Neural progenitor cell (in vitro differentiated cells): ENCODE results near the gene GSE1. TPM values are rescaled to one million over a fixed set of nuclear protein-coding genes. Genes with fewer than 3 reads are reported as not detected.

Source experiments
- DNase-seq: peaks from one replicate; pipeline ENCODE4 v3.0.0-alpha.2; 2016; ENCODE audit warnings: low spot score
- H2AFZ ChIP-seq: fragments of 200-600 bp; sonication (generic); replicated peaks from 2 replicates; pipeline ENCODE4 v1.6.1; 2016; ENCODE audit warnings: antibody characterized with exemption
- H3F3A ChIP-seq: fragments of 200-600 bp; sonication (generic); 2 replicates; pipeline ENCODE4 v1.6.1; 2016; ENCODE audit warnings: antibody characterized with exemption, low read depth
- H3K27ac ChIP-seq: fragments of 200-600 bp; sonication (generic); 2 replicates; pipeline ENCODE4 v1.5.1; 2016; ENCODE audit warnings: mild to moderate bottlenecking
- H3K27me3 ChIP-seq: fragments of 200-600 bp; sonication (generic); 2 replicates; pipeline ENCODE4 v1.6.1; 2016; ENCODE audit warnings: mild to moderate bottlenecking, moderate library complexity
- H3K36me3 ChIP-seq: fragments of 200-600 bp; sonication (generic); 2 replicates; pipeline ENCODE4 v1.5.1; 2016
- H3K4me1 ChIP-seq: fragments of 200-600 bp; sonication (generic); 2 replicates; pipeline ENCODE4 v1.6.1; 2016; ENCODE audit warnings: mixed run types
- H3K4me2 ChIP-seq: fragments of 200-600 bp; sonication (generic); 2 replicates; pipeline ENCODE4 v1.6.1; 2016
- H3K4me3 ChIP-seq: fragments of 200-600 bp; sonication (generic); 2 replicates; pipeline ENCODE4 v1.5.1; 2016
- H3K79me2 ChIP-seq: fragments of 200-600 bp; sonication (generic); 2 replicates; pipeline ENCODE4 v1.6.1; 2016; ENCODE audit warnings: low read depth
- H3K9ac ChIP-seq: fragments of 200-600 bp; sonication (generic); 2 replicates; pipeline ENCODE4 v1.6.1; 2016
- H3K9me3 ChIP-seq: fragments of 200-600 bp; sonication (generic); 2 replicates; pipeline ENCODE4 v1.5.1; 2016; ENCODE audit warnings: low read depth
- H4K20me1 ChIP-seq: fragments of 200-600 bp; sonication (generic); 2 replicates; pipeline ENCODE4 v1.6.1; 2016; ENCODE audit warnings: low read depth
- H3K27ac Mint-ChIP-seq: 3 replicates; pipeline ENCODE4 v1.8.0; 2021; ENCODE audit warnings: mixed read lengths
- H3K27me3 Mint-ChIP-seq: 2 replicates; pipeline ENCODE4 v1.8.0; 2022; ENCODE audit warnings: low read depth, mild to moderate bottlenecking, inconsistent platforms, moderate library complexity, mixed read lengths; ENCODE audit not compliant: insufficient read depth
- H3K36me3 Mint-ChIP-seq: 3 replicates; pipeline ENCODE4 v1.8.0; 2021; ENCODE audit warnings: mixed read lengths
- H3K4me1 Mint-ChIP-seq: 3 replicates; pipeline ENCODE4 v1.8.0; 2021; ENCODE audit warnings: mixed read lengths
- H3K4me3 Mint-ChIP-seq: 3 replicates; pipeline ENCODE4 v1.8.0; 2021; ENCODE audit warnings: mild to moderate bottlenecking, moderate library complexity, mixed read lengths
- H3K9me3 Mint-ChIP-seq: 3 replicates; pipeline ENCODE4 v1.8.0; 2020; ENCODE audit warnings: mixed read lengths
- CTCF ChIP-seq: fragments of 200-600 bp; sonication (generic); IDR thresholded peaks from 2 replicates; pipeline ENCODE4 v1.5.1; 2017; ENCODE audit warnings: antibody characterized with exemption, mild to moderate bottlenecking
- EZH2 ChIP-seq: fragments of 200-600 bp; sonication (generic); IDR thresholded peaks from 2 replicates; pipeline ENCODE4 v1.6.1; 2017; ENCODE audit warnings: antibody characterized with exemption, mild to moderate bottlenecking, moderate library complexity
- EZH2phosphoT487 ChIP-seq: fragments of 200-600 bp; sonication (generic); IDR thresholded peaks from 2 replicates; pipeline ENCODE4 v1.6.1; 2017; ENCODE audit warnings: antibody characterized with exemption
- total RNA-seq: library from RNA; depleted of rRNA; stranded (reverse); fragments of >200 nt; gene quantifications from 2 replicates; pipeline ENCODE4 v1.2.3, GENCODE V29; 2015; ENCODE audit warnings: low replicate concordance

The GSE1 gene
- total RNA-seq, 1 donor from 2014 or later: 7.7 TPM

DNA sequence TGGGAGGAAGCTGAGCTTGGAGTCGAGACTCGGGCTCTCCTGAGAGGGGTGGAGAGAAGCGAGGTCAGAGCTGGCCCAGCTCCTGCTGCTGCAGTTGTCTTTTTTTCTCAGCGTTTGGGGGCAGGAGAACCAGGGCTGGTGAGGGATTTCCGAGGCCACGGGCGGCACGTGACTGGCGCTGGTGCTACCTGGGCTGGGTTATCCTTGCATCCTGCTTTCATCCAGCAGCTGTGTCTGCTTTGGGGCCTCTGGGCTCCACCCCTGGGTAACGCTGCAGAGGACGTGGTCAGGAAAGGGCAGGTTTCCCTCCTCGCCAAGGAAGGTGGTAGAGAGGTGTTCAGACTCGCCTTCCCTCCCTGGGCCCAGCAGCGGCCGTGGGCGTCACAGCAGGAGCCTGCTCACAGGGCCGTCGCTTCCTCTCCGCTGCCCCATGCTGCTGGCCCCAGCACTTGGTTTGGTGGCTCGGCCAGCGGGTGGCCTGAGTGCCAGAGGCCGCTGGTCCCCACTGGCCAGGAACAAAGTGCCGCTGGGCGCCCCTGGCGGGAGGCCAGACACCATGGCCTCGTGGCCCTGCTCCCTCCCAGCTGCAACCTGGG is 22.5 kb downstream of the GSE1 start:
- H3K36me3 Mint-ChIP-seq: no peaks in the 10 kb centered on the region

DNA sequence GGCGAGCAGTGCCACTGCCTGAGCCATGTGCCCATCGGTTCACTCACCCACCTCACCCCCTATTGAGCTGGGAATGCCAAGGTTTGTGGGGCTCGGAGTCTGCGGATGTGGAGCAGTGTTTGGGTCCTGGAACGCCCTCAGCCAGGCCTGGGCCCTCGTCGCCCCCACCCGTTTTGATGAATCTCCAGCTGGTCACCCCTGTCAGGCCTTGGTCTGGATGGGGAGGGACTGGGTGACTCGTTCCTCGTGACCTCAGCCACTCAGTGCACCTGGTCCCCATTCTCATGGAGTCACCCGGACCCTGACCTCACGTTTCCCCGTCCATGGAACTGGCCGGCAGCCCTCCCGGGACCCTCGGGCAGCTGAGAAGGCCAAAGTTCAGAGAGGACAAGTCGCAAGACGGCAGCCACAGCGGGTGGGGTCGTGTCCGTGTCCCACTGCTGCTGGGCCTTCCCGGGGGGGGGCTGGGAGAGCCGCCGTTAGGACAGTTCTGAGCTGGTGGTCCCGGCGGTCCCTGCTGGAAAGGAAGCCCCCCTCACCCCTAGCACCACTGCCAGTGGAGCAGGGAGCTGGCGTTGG is 23.2 kb downstream of the GSE1 start:
- no peak overlapping the region for H3K4me2 ChIP-seq
- H3K9me3 ChIP-seq: no peaks in the 10 kb centered on the region
- H3K27me3 ChIP-seq: no peaks in the 10 kb centered on the region
- Mint-ChIP-seq H3K27me3 (peaks cover 2% of the 10 kb centered on the region), H3K9me3 (no peaks in the 10 kb centered on the region), H3K4me1 (peaks cover 5% of the 10 kb centered on the region), H3K4me3 (no peak overlapping the region), H3K36me3 (no peaks in the 10 kb centered on the region), H3K27ac (no peak overlapping the region)
- no peak overlapping the region for H2AFZ ChIP-seq
- peaks cover 76% of the 10 kb centered on the region for H3K79me2 ChIP-seq
- no peak for TF ChIP-seq EZH2phosphoT487
- no peak for TF ChIP-seq CTCF
- no peak overlapping the region for H3K27ac ChIP-seq
- H3K4me3 ChIP-seq: no peak overlapping the region
- DNase-seq: no peak
- H3K36me3 ChIP-seq: no peaks in the 10 kb centered on the region
- H3K4me1 ChIP-seq: peaks cover 3% of the 10 kb centered on the region
- peaks cover 26% of the 10 kb centered on the region for H4K20me1 ChIP-seq
- no peak overlapping the region for H3K9ac ChIP-seq
- H3F3A ChIP-seq: no peaks in the 10 kb centered on the region

More for the DNA sequence above, 22.5 kb downstream of the GSE1 start:
- no peak for DNase-seq
- H3K36me3 ChIP-seq: no peaks in the 10 kb centered on the region
- H3K4me3 ChIP-seq: no peak overlapping the region
- H3K27me3 ChIP-seq: no peaks in the 10 kb centered on the region
- Mint-ChIP-seq H3K4me1 (peaks cover 5% of the 10 kb centered on the region), H3K4me3 (no peak overlapping the region), H3K27ac (no peak overlapping the region), H3K9me3 (no peaks in the 10 kb centered on the region), H3K27me3 (peaks cover 4% of the 10 kb centered on the region)
- H3K79me2 ChIP-seq: peaks cover 76% of the 10 kb centered on the region
- H3K9me3 ChIP-seq: no peaks in the 10 kb centered on the region
- no peak overlapping the region for H2AFZ ChIP-seq
- H3K4me2 ChIP-seq: no peak overlapping the region
- peaks cover 3% of the 10 kb centered on the region for H3K4me1 ChIP-seq
- no peaks in the 10 kb centered on the region for H3F3A ChIP-seq
- TF ChIP-seq EZH2phosphoT487 (no peak), CTCF (no peak), EZH2 (no peak)
- H3K27ac ChIP-seq: no peak overlapping the region
- H4K20me1 ChIP-seq: peaks cover 26% of the 10 kb centered on the region
- H3K9ac ChIP-seq: no peak overlapping the region

GRCh38 chr16:85637061-85637807 is 24.1 kb downstream of the GSE1 start:
- peaks cover 5% of the 10 kb centered on the region for H3K4me1 Mint-ChIP-seq
- H3K27ac Mint-ChIP-seq: no peak overlapping the region
- no peak for TF ChIP-seq CTCF
- TF ChIP-seq EZH2phosphoT487: no peak
- Histone ChIP-seq H3K9me3 (no peaks in the 10 kb centered on the region), H3K9ac (no peak overlapping the region), H3F3A (no peaks in the 10 kb centered on the region), H3K4me3 (no peak overlapping the region), H3K27ac (no peak overlapping the region), H2AFZ (no peak overlapping the region), H3K4me1 (peaks cover 3% of the 10 kb centered on the region), H3K4me2 (no peak overlapping the region), H3K27me3 (no peaks in the 10 kb centered on the region), H3K79me2 (peaks cover 67% of the 10 kb centered on the region), H3K36me3 (no peaks in the 10 kb centered on the region), H4K20me1 (peaks cover 25% of the 10 kb centered on the region)
- H3K4me3 Mint-ChIP-seq: no peak overlapping the region
- no peak for DNase-seq
- H3K27me3 Mint-ChIP-seq: peaks cover 2% of the 10 kb centered on the region
- no peaks in the 10 kb centered on the region for H3K9me3 Mint-ChIP-seq
- H3K36me3 Mint-ChIP-seq: no peaks in the 10 kb centered on the region
